H1 (cell line): ENCODE data around the gene GINS2. TPM values are rescaled to one million over a fixed set of nuclear protein-coding genes. Genes with fewer than 3 reads are reported as not detected.

ENCODE experiments used
- CTCF ChIA-PET: fragments of 300-600 bp; sonication (Branson Sonifier 250); formaldehyde crosslinking; loops from one replicate; lab custom pipeline; 2021; ENCODE audit not compliant: partially characterized antibody; lab: Charles Lee
- POLR2A ChIA-PET: fragments of 300-600 bp; sonication (Branson Sonifier 250); formaldehyde crosslinking; loops from one replicate; lab custom pipeline; 2021; ENCODE audit warnings: inconsistent platforms; ENCODE audit not compliant: partially characterized antibody; lab: Charles Lee
- DNase-seq, 2 experiments: peaks; one replicate each; pipeline versions ENCODE4 v3.0.0 to v3.0.0-alpha.2; 2010 to 2022; ENCODE audit warnings: low spot score in 2 of 2, low read depth in 1 of 2, mixed read lengths in 1 of 2
- FAIRE-seq: peaks from 2 replicates; lab custom pipeline; 2011; peaks lifted over from hg19 to GRCh38; lab: Jason Lieb, UNC
- H2AFZ ChIP-seq: 2 replicates; pipeline ENCODE4 v1.8.1; 2012; ENCODE audit warnings: low read length, inconsistent platforms
- H2AK5ac ChIP-seq: 2 replicates; pipeline ENCODE4 v1.6.1; 2013; ENCODE audit warnings: low read depth, low read length
- H2BK120ac ChIP-seq: replicated peaks from 2 replicates; pipeline ENCODE3; 2013; ENCODE audit warnings: low read depth, low read length, inconsistent platforms
- H2BK12ac ChIP-seq: 2 replicates; pipeline ENCODE4 v1.6.1; 2013; ENCODE audit warnings: low read depth, low read length
- H2BK15ac ChIP-seq: 2 replicates; pipeline ENCODE4 v1.6.1; 2013; ENCODE audit warnings: low read length
- H2BK20ac ChIP-seq: 2 replicates; pipeline ENCODE4 v1.6.1; 2013; ENCODE audit warnings: low read length
- H2BK5ac ChIP-seq: 2 replicates; pipeline ENCODE4 v1.6.1; 2013; ENCODE audit warnings: low read depth, low read length
- H3K14ac ChIP-seq: 2 replicates; pipeline ENCODE4 v1.6.1; 2013; ENCODE audit warnings: inconsistent platforms; ENCODE audit not compliant: insufficient read length
- H3K18ac ChIP-seq: 2 replicates; pipeline ENCODE4 v1.6.1; 2013; ENCODE audit warnings: low read length; ENCODE audit errors: extremely low read depth
- H3K23ac ChIP-seq: 2 replicates; pipeline ENCODE4 v1.6.1; 2013; ENCODE audit warnings: inconsistent platforms; ENCODE audit not compliant: insufficient read length
- H3K23me2 ChIP-seq: 2 replicates; pipeline ENCODE4 v1.6.1; 2013; ENCODE audit warnings: low read depth, low read length
- H3K27ac ChIP-seq: 2 replicates; pipeline ENCODE4 v1.6.1; 2011; ENCODE audit warnings: low read depth, low read length, inconsistent platforms
- H3K27me3 ChIP-seq, 4 experiments: replicated peaks in 1 of 4; 1 replicate in 1 of 4; 2 replicates in 3 of 4; pipeline versions ENCODE4 v1.6.1 to v1.8.1; 2011 to 2013; ENCODE audit warnings: low read length in 3 of 4, mild to moderate bottlenecking in 3 of 4, inconsistent platforms in 2 of 4, mixed read lengths in 2 of 4, moderate library complexity in 1 of 4; ENCODE audit not compliant: control insufficient read depth in 3 of 4, insufficient read depth in 3 of 4; ENCODE audit errors: extremely low read depth in 1 of 4
- H3K36me3 ChIP-seq, 4 experiments: 2 replicates each; pipeline versions ENCODE4 v1.6.1 to v1.8.1; 2011 to 2013; ENCODE audit warnings: mild to moderate bottlenecking in 4 of 4, low read length in 3 of 4, moderate library complexity in 2 of 4, control low read depth in 1 of 4, inconsistent platforms in 1 of 4; ENCODE audit not compliant: insufficient read depth in 4 of 4, control insufficient read depth in 2 of 4
- H3K4ac ChIP-seq: replicated peaks from 2 replicates; pipeline ENCODE3; 2013; ENCODE audit warnings: low read length, low read depth, mixed read lengths, inconsistent platforms; ENCODE audit not compliant: insufficient read length
- H3K4me1 ChIP-seq, 4 experiments: replicated peaks in 1 of 4; 1 replicate in 1 of 4; 2 replicates in 3 of 4; pipeline versions ENCODE4 v1.6.1 to v1.8.1; 2011 to 2013; ENCODE audit warnings: low read length in 3 of 4, inconsistent platforms in 2 of 4, mixed read lengths in 1 of 4; ENCODE audit not compliant: insufficient read depth in 4 of 4, control insufficient read depth in 3 of 4
- H3K4me2 ChIP-seq, 2 experiments: 2 replicates each; pipeline versions ENCODE4 v1.6.1 to v1.8.1; 2011 to 2013; ENCODE audit warnings: low read depth in 2 of 2, low read length in 2 of 2, control low read depth in 1 of 2, inconsistent platforms in 1 of 2, mild to moderate bottlenecking in 1 of 2; ENCODE audit not compliant: insufficient read depth in 1 of 2
- H3K4me3 ChIP-seq, 4 experiments: fragments of 200-600, 300-600 bp in 1 of 4; sonication (generic), shearing (Covaris generic), sonication (Bioruptor Twin) in 1 of 4; 2 replicates each; pipeline versions ENCODE4 v1.5.1 to v1.8.1; 2011 to 2016; ENCODE audit warnings: low read length in 4 of 4, low read depth in 3 of 4, control low read depth in 2 of 4, inconsistent platforms in 2 of 4, mild to moderate bottlenecking in 2 of 4, mixed read lengths in 1 of 4, moderate library complexity in 1 of 4; ENCODE audit not compliant: insufficient read depth in 2 of 4; ENCODE audit errors: extremely low read depth in 1 of 4
- H3K56ac ChIP-seq: replicated peaks from 2 replicates; pipeline ENCODE3; 2013; ENCODE audit warnings: low read depth, mild to moderate bottlenecking, mixed read lengths, low read length, inconsistent platforms; ENCODE audit not compliant: insufficient read length
- H3K79me1 ChIP-seq: 2 replicates; pipeline ENCODE4 v1.6.1; 2013; ENCODE audit warnings: low read depth, low read length, control low read depth
- H3K79me2 ChIP-seq, 2 experiments: 2 replicates each; pipeline versions ENCODE4 v1.6.1 to v1.8.1; 2012 to 2013; ENCODE audit warnings: low read length in 2 of 2, mild to moderate bottlenecking in 2 of 2, inconsistent platforms in 1 of 2; ENCODE audit not compliant: insufficient read depth in 2 of 2, control insufficient read depth in 1 of 2
- H3K9ac ChIP-seq, 4 experiments: replicated peaks in 1 of 4; 1 replicate in 1 of 4; 2 replicates in 3 of 4; pipeline versions ENCODE4 v1.6.1 to v1.8.1; 2011 to 2013; ENCODE audit warnings: low read depth in 3 of 4, low read length in 3 of 4, control low read depth in 2 of 4, mild to moderate bottlenecking in 2 of 4, moderate library complexity in 2 of 4, inconsistent platforms in 1 of 4; ENCODE audit errors: extremely low read depth in 1 of 4
- H3K9me3 ChIP-seq, 2 experiments: 2 replicates each; pipeline versions ENCODE4 v1.6.1 to v1.8.1; 2012 to 2013; ENCODE audit warnings: mild to moderate bottlenecking in 2 of 2, moderate library complexity in 2 of 2, control low read depth in 1 of 2, inconsistent platforms in 1 of 2, low read depth in 1 of 2, low read length in 1 of 2, mixed read lengths in 1 of 2; ENCODE audit not compliant: insufficient read depth in 2 of 2
- H4K20me1 ChIP-seq, 2 experiments: replicated peaks in 1 of 2; 2 replicates each; pipeline versions ENCODE3 to v1.8.1; 2011 to 2013; ENCODE audit warnings: inconsistent platforms in 2 of 2, low read length in 2 of 2, mild to moderate bottlenecking in 1 of 2; ENCODE audit not compliant: insufficient read depth in 2 of 2, control insufficient read depth in 1 of 2
- H4K5ac ChIP-seq: 2 replicates; pipeline ENCODE4 v1.6.1; 2013; ENCODE audit warnings: low read length, low read depth, mixed read lengths, inconsistent platforms; ENCODE audit not compliant: insufficient read length
- H4K8ac ChIP-seq: 2 replicates; pipeline ENCODE4 v1.8.0; 2013; ENCODE audit warnings: mild to moderate bottlenecking, moderate library complexity, low read length, inconsistent platforms; ENCODE audit not compliant: insufficient read depth; ENCODE audit errors: extremely low read depth
- H4K91ac ChIP-seq: replicated peaks from 2 replicates; pipeline ENCODE3; 2013; ENCODE audit warnings: low read length, mixed read lengths, inconsistent platforms; ENCODE audit not compliant: insufficient read length
- KDM4A ChIP-seq: IDR thresholded peaks from one replicate; pipeline ENCODE4 v1.7.1; 2012; ENCODE audit warnings: low read depth, mild to moderate bottlenecking, moderate library complexity, low read length, inconsistent platforms; ENCODE audit not compliant: severe bottlenecking
- MAFK ChIP-seq: IDR thresholded peaks from 2 replicates; pipeline ENCODE4 v1.6.1; 2012; ENCODE audit warnings: low read depth, mild to moderate bottlenecking, improper control_type of control experiment, low read length
- NRF1 ChIP-seq: IDR thresholded peaks from 2 replicates; pipeline ENCODE4 v1.6.1; 2011; ENCODE audit warnings: mild to moderate bottlenecking, low read depth, low read length, improper control_type of control experiment
- PHF8 ChIP-seq: fragments of 200-600 bp; sonication (generic); conservative IDR thresholded peaks from 2 replicates; pipeline ENCODE4 v1.7.1; 2012; ENCODE audit warnings: low read depth, mild to moderate bottlenecking, inconsistent platforms, low read length, moderate library complexity
- POLR2A ChIP-seq, 2 experiments: IDR thresholded peaks; 1 replicate in 1 of 2; 2 replicates in 1 of 2; pipeline ENCODE4 v1.6.1; 2011; ENCODE audit warnings: low read depth in 2 of 2, low read length in 2 of 2, mild to moderate bottlenecking in 2 of 2; ENCODE audit errors: control extremely low read depth in 1 of 2
- SIN3A ChIP-seq, 2 experiments: IDR thresholded peaks in 1 of 2; conservative IDR thresholded peaks in 1 of 2; 2 replicates each; pipeline ENCODE4 v1.6.1; 2011 to 2012; ENCODE audit warnings: low read length in 2 of 2, improper control_type of control experiment in 1 of 2, low read depth in 1 of 2, mild to moderate bottlenecking in 1 of 2
- SUZ12 ChIP-seq: fragments of 200-600 bp; sonication (generic); IDR thresholded peaks from 2 replicates; pipeline ENCODE4 v1.6.1; 2012; ENCODE audit warnings: mild to moderate bottlenecking, inconsistent platforms, low read length, moderate library complexity, mixed read lengths
- WGBS, 2 experiments: shearing (Covaris generic) in 1 of 2; methylation state at CpG; one replicate each; pipeline versions ENCODE4 v1.1.6 to v1.1.7; 2013 to 2015; ENCODE audit warnings: low lambda C conversion rate in 2 of 2, mixed read lengths in 2 of 2, inconsistent platforms in 1 of 2, low coverage in 1 of 2, missing lambda C conversion rate in 1 of 2; ENCODE audit not compliant: insufficient replicate concordance in 2 of 2, insufficient coverage in 1 of 2, insufficient read length in 1 of 2; ENCODE audit errors: extremely low coverage in 1 of 2, missing lambda C conversion rate in 1 of 2; 5-methylcytosine and 5-hydroxymethylcytosine counted together
- polyA plus RNA-seq, 7 experiments: library from polyadenylated mRNA; depleted of rRNA in 3 of 7; stranded (reverse) in 5 of 7; unstranded in 2 of 7; fragments of >200 nt in 5 of 7; fragments of 200-250 nt in 2 of 7; gene quantifications; 1 replicate in 5 of 7; 2 replicates in 1 of 7; 4 replicates in 1 of 7; pipeline versions ENCODE4 v1.2.1 to v1.2.3, GENCODE V29; 2011 to 2013; ENCODE audit warnings: missing spikeins in 2 of 7, mixed read lengths in 2 of 7
- total RNA-seq: library from RNA; stranded (reverse); fragmentation: NEBNext Ultra II Directional; extraction: Animal tissue kit (Norgen Biotek cat#: 25700); gene quantifications from 2 replicates; pipeline ENCODE4 v1.2.1, GENCODE V29; 2021

GINS2 gene
- total and polyA plus RNA-seq, 2 of the 8 experiments (the other 6 are each of a cell fraction or from before 2014, with no cell fraction given): 29.4 to 59.1 TPM

GRCh38 chr16:85640585-85640984 is 48.2 kb downstream of the GINS2 start:
- H3K4me2 ChIP-seq: no peak overlapping the region
- peaks cover 0 to 5% (median 0%) of the 10 kb centered on the region in 4 experiments; a peak in 4 of 7 replicates for H3K4me1 ChIP-seq
- no peak overlapping the region for H4K8ac ChIP-seq
- H2BK20ac ChIP-seq: no peak overlapping the region
- H3K23me2 ChIP-seq: no peaks in the 10 kb centered on the region
- H3K56ac ChIP-seq: no peak overlapping the region
- no peak overlapping the region for H2AK5ac ChIP-seq
- no peak overlapping the region for H4K91ac ChIP-seq
- no peak overlapping the region for H3K4me3 ChIP-seq
- H4K20me1 ChIP-seq: peaks cover 43 to 62% of the 10 kb centered on the region in 2 experiments
- no peak overlapping the region for H3K27ac ChIP-seq
- POLR2A ChIA-PET: interaction anchor here (1.1 kb wide), 1 partner anchor 9 kb away, joined by 3 read pairs; no protein-coding TSS in a partner anchor
- 98% methylated on average over 20 of the region's 31 CpGs; no CpG with 5 or more reads in 1 of the 2 experiments for WGBS, 2 experiments
- no peak overlapping the region for H3K18ac ChIP-seq
- H3K36me3 ChIP-seq: peaks cover 0 to 7% (median 0%) of the 10 kb centered on the region in 4 experiments; a peak in 3 of 8 replicates
- H2BK12ac ChIP-seq: no peak overlapping the region
- H3K23ac ChIP-seq: no peak overlapping the region
- H2BK5ac ChIP-seq: no peak overlapping the region
- H2AFZ ChIP-seq: no peak overlapping the region
- H2BK120ac ChIP-seq: no peak overlapping the region
- DNase-seq (no peak), FAIRE-seq (no peak)
- CTCF ChIA-PET: interaction anchor here (1.2 to 2.3 kb wide), 2 partner anchors 25 to 219 kb away, joined by 3 to 6 read pairs; no protein-coding TSS in a partner anchor
- H3K9me3 ChIP-seq: no peaks in the 10 kb centered on the region
- H3K79me2 ChIP-seq: peaks cover 0 to 91% of the 10 kb centered on the region in 2 experiments; a peak in 3 of 4 replicates
- H3K79me1 ChIP-seq: peaks cover 18% of the 10 kb centered on the region
- H3K27me3 ChIP-seq: no peaks in the 10 kb centered on the region
- no peak overlapping the region for H3K4ac ChIP-seq
- H2BK15ac ChIP-seq: no peak overlapping the region
- no peak overlapping the region for H4K5ac ChIP-seq
- no peak overlapping the region for H3K9ac ChIP-seq
- no peak overlapping the region for H3K14ac ChIP-seq
- TF ChIP-seq SUZ12 (no peak), PHF8 (no peak), SIN3A (conservative IDR thresholded peaks at IDR 0.05 in 1 of 2, IDR thresholded peaks at IDR 0.05 in 1 of 2; ENCODE audit: low read depth in 1 of 2, low read length in 2 of 2) (no peak), KDM4A (no peak), NRF1 (no peak), MAFK (no peak), POLR2A (IDR thresholded peaks at IDR 0.05; ENCODE audit: control extremely low read depth in 1 of 2, low read depth in 2 of 2, low read length in 2 of 2) (no peak)
